Measurements from ENCODE around the gene RAPGEF4. TPM values are rescaled to one million over a fixed set of nuclear protein-coding genes. Genes with fewer than 3 reads are reported as not detected.

RAPGEF4 gene
- total RNA-seq, 4 donors from 2014 or later = 2.5 to 7.9 (median 4.6) TPM

- no peak for ATAC-seq
- no peaks in the 10 kb centered on the region for H3K36me3 ChIP-seq
- no peaks in the 10 kb centered on the region for H3K4me1 ChIP-seq
- no peaks in the 10 kb centered on the region for H3K9me3 ChIP-seq
- no peak overlapping the region for H3K27ac ChIP-seq
- 84 to 90% methylated on average over 9 to 10 of the region's 10 CpGs for WGBS, 2 donors (ENCODE audit: low coverage in 1 of 2)
- H3K27me3 ChIP-seq = no peaks in the 10 kb centered on the region
- TF ChIP-seq POLR2AphosphoS5 (IDR thresholded peaks at IDR 0.05) = no peak
- no peak for TF ChIP-seq CTCF (IDR thresholded peaks at IDR 0.05)
- no peak overlapping the region for H3K4me3 ChIP-seq
Measured at GRCh38 chr2:172893111-172893510, 157.5 kb downstream of the RAPGEF4 start.

GRCh38 chr2:172893671-172894070 is 158.0 kb downstream of the RAPGEF4 start:
- 69 to 73% methylated on average over 2 of the region's 2 CpGs for WGBS, 2 donors (ENCODE audit: low coverage in 1 of 2)
- no peak for ATAC-seq
- Histone ChIP-seq H3K4me1 (no peaks in the 10 kb centered on the region), H3K36me3 (no peaks in the 10 kb centered on the region), H3K4me3 (no peak overlapping the region), H3K27ac (no peak overlapping the region), H3K27me3 (no peaks in the 10 kb centered on the region), H3K9me3 (no peaks in the 10 kb centered on the region)
- TF ChIP-seq POLR2AphosphoS5 (IDR thresholded peaks at IDR 0.05) (no peak), CTCF (IDR thresholded peaks at IDR 0.05) (no peak), EP300 (IDR thresholded peaks at IDR 0.05) (no peak), POLR2A (IDR thresholded peaks at IDR 0.05) (no peak)

DNA sequence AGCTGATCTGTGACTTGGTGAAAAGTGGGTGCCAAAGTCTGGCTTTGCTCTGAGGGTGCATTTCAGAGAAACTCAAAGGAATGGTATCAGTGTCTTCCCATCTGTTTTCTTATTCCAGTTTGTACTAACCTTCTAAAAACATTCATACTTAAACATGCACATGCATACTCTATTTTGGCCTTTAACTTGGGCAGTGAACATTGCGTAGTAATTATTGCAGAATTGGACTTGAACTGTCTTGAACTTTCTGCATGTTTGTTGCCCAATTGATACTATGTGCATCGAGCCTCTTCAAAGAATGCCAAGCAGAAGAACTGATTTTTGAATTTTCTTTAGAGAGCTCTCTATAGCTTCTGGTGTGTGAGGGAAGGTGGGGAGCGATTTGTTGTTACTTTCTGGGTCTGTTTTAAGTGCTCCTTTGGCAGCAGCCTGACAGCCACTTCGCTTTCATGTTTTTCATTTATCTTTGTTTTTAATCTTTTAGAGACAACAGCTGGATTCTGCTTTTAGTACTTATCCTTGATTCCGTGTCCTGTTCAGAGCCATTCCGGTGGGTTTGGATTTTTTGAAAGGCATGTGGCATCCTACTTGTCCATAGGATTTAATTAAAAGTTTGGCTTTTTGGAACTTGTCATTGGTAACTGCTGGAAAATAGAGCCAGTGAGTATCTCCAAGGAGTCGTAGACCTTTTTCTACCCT is 159.2 kb downstream of the RAPGEF4 start:
- H3K36me3 ChIP-seq = no peaks in the 10 kb centered on the region
- WGBS, 2 donors (ENCODE audit: low coverage in 1 of 2) = 70% methylated on average over 6 of the region's 7 CpGs
- ATAC-seq = no peak
- H3K27me3 ChIP-seq = no peaks in the 10 kb centered on the region
- no peaks in the 10 kb centered on the region for H3K9me3 ChIP-seq
- TF ChIP-seq CTCF (IDR thresholded peaks at IDR 0.05) (no peak), POLR2A (IDR thresholded peaks at IDR 0.05) (no peak), EP300 (IDR thresholded peaks at IDR 0.05) (no peak)
- H3K27ac ChIP-seq = no peak overlapping the region
- H3K4me1 ChIP-seq = no peaks in the 10 kb centered on the region
- H3K4me3 ChIP-seq = no peak overlapping the region

GRCh38 chr2:172896661-172897081 is 161.0 kb downstream of the RAPGEF4 start:
- ATAC-seq = no peak
- H3K27ac ChIP-seq = no peak overlapping the region
- no peak overlapping the region for H3K4me3 ChIP-seq
- no peaks in the 10 kb centered on the region for H3K36me3 ChIP-seq
- WGBS, 2 donors (ENCODE audit: low coverage in 1 of 2) = 89 to 95% methylated on average over 3 to 4 of the region's 4 CpGs
- H3K4me1 ChIP-seq = no peaks in the 10 kb centered on the region
- TF ChIP-seq POLR2A (IDR thresholded peaks at IDR 0.05) (no peak), CTCF (IDR thresholded peaks at IDR 0.05) (no peak), POLR2AphosphoS5 (IDR thresholded peaks at IDR 0.05) (no peak), EP300 (IDR thresholded peaks at IDR 0.05) (no peak)
- no peaks in the 10 kb centered on the region for H3K9me3 ChIP-seq
- H3K27me3 ChIP-seq = no peaks in the 10 kb centered on the region

DNA sequence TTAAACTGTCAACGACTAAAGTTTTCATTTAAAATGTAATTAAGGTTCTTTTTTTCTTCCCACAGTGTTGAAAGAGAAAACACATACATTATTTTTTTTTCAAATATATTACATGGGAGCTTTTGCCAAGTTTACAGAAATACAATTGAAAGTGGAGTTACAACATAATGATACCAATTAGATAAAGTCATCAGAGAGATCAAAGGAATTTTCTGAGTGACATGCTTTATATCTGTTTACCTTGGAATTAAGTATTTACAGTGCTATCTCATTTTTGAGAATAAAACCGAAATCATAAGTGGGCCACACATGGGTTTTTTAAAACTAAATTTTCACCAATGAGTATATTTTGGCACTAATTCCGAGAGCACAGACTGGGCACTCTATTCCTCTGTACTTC is 165.2 kb downstream of the RAPGEF4 start:
- TF ChIP-seq POLR2AphosphoS5 (IDR thresholded peaks at IDR 0.05) (no peak), POLR2A (IDR thresholded peaks at IDR 0.05) (no peak), CTCF (IDR thresholded peaks at IDR 0.05) (no peak), EP300 (IDR thresholded peaks at IDR 0.05) (no peak)
- H3K4me1 ChIP-seq = no peaks in the 10 kb centered on the region
- H3K4me3 ChIP-seq = no peak overlapping the region
- H3K27me3 ChIP-seq = no peaks in the 10 kb centered on the region
- 73 to 79% methylated on average over 3 of the region's 3 CpGs for WGBS, 2 donors (ENCODE audit: low coverage in 1 of 2)
- no peaks in the 10 kb centered on the region for H3K9me3 ChIP-seq
- no peaks in the 10 kb centered on the region for H3K36me3 ChIP-seq
- ATAC-seq = no peak
- no peak overlapping the region for H3K27ac ChIP-seq

Measured in gastroesophageal sphincter (tissue), 4 donors.